GM23338 (cell line): Measurements from ENCODE around the gene GPR31.

Source experiments
- CREB1 ChIP-seq: fragments of 250-450 bp; sonication (Bioruptor Pico); IDR thresholded peaks from 2 replicates; pipeline ENCODE4 v1.5.0; 2020; ENCODE audit warnings: low read depth, mild to moderate bottlenecking, moderate library complexity
- CTCF ChIP-seq, 2 experiments: fragments of 200-600 bp in 1 of 2; sonication (generic) in 1 of 2; conservative IDR thresholded peaks; 2 replicates each; pipeline versions ENCODE4 v1.5.1 to v1.6.1; 2016 to 2017; ENCODE audit warnings: antibody characterized with exemption in 2 of 2, low read depth in 2 of 2, mild to moderate bottlenecking in 2 of 2, moderate library complexity in 1 of 2
- EZH2 ChIP-seq: fragments of 200-600 bp; sonication (generic); IDR thresholded peaks from one replicate; pipeline ENCODE4 v1.8.0; 2017; ENCODE audit warnings: antibody characterized with exemption, mild to moderate bottlenecking, low read depth; ENCODE audit not compliant: unreplicated experiment
- EZH2phosphoT487 ChIP-seq: fragments of 200-600 bp; sonication (generic); IDR thresholded peaks from one replicate; pipeline ENCODE4 v1.8.1; 2018; ENCODE audit warnings: antibody characterized with exemption; ENCODE audit not compliant: unreplicated experiment
- NANOG ChIP-seq: IDR thresholded peaks from 2 replicates; pipeline ENCODE4 v1.6.1; 2016; ENCODE audit warnings: antibody characterized with exemption, borderline replicate concordance
- POLR2AphosphoS5 ChIP-seq: IDR thresholded peaks from 2 replicates; pipeline ENCODE4 v1.6.1; 2016; ENCODE audit warnings: antibody characterized with exemption, low read depth

GRCh38 chr6:167113047-167113754 lies 44.6 kb downstream of the GPR31 start:
- TF ChIP-seq CTCF (conservative IDR thresholded peaks at IDR 0.05; ENCODE audit: low read depth in 2 of 2) (no peak), POLR2AphosphoS5 (no peak), EZH2phosphoT487 (no peak), EZH2 (no peak), NANOG (no peak), CREB1 (CRISPR knock-in tag) (no peak)
